Uterus (tissue), 4 donors: ENCODE results near the gene MAL. TPM values are rescaled to one million over a fixed set of nuclear protein-coding genes. Genes with fewer than 3 reads are reported as not detected.

Experiments used
- DNase-seq, 2 donors: peaks; one replicate each; pipeline ENCODE4 v3.0.0-alpha.2; 2019 to 2020
- H3K27ac ChIP-seq, 2 donors: fragments of 200-600 bp; sonication (generic); 1 replicate in 1 of 2; 2 replicates in 1 of 2; pipeline ENCODE4 v1.5.1; 2016 to 2018
- H3K27me3 ChIP-seq, 2 donors: fragments of 200-600 bp; sonication (generic); one replicate each; pipeline ENCODE4 v1.5.1; 2018 to 2019; ENCODE audit warnings: control low read depth in 1 of 2
- H3K36me3 ChIP-seq, 2 donors: fragments of 200-600 bp; sonication (generic); one replicate each; pipeline ENCODE4 v1.5.1; 2019; ENCODE audit warnings: control low read depth in 1 of 2
- H3K4me1 ChIP-seq, 2 donors: fragments of 200-600 bp; sonication (generic); one replicate each; pipeline ENCODE4 v1.5.1; 2018 to 2019; ENCODE audit warnings: control low read depth in 1 of 2
- H3K4me3 ChIP-seq, 2 donors: fragments of 200-600 bp; sonication (generic); 1 replicate in 1 of 2; 2 replicates in 1 of 2; pipeline ENCODE4 v1.5.1; 2018 to 2019; ENCODE audit warnings: mild to moderate bottlenecking in 1 of 2
- H3K9me3 ChIP-seq, 2 donors: fragments of 200-600 bp; sonication (generic); one replicate each; pipeline ENCODE4 v1.5.1; 2019; ENCODE audit warnings: control low read depth in 1 of 2
- POLR2A ChIP-seq, 2 donors: fragments of 450-650 bp; IDR thresholded peaks; one replicate each; pipeline ENCODE4 v1.6.1; 2016; ENCODE audit warnings: antibody characterized with exemption in 2 of 2, mild to moderate bottlenecking in 1 of 2, moderate library complexity in 1 of 2
- intact Hi-C: fragments of 100-400 bp; cut with DNase I; formaldehyde crosslinking; loops from one replicate; pipeline ENCODE4 v1.15.1; 2023; ENCODE audit warnings: low total_unique reads
- total RNA-seq, 4 donors: library from RNA; depleted of rRNA in 3 of 4; stranded (reverse); fragments of >200 nt in 3 of 4; gene quantifications; one replicate each; pipeline versions ENCODE4 v1.1.0 to v1.2.4, GENCODE V29; 2014 to 2023
- TF ChIP-seq, protein P1 (sequence below), 4 experiments: fragments of 200-600 bp in 2 of 4; fragments of 450-650 bp in 2 of 4; sonication (generic) in 2 of 4; IDR thresholded peaks; one replicate each; pipeline ENCODE4 v1.5.1; 2016 to 2019; ENCODE audit warnings: antibody characterized with exemption in 4 of 4, mild to moderate bottlenecking in 2 of 4, moderate library complexity in 1 of 4
- donor health status: DM: yes; HTN: yes; CAD: no.

MAL gene
- total RNA-seq, 4 donors from 2014 or later: 0.29 to 1.7 (median 1.6) TPM; not detected in 1

DNA sequence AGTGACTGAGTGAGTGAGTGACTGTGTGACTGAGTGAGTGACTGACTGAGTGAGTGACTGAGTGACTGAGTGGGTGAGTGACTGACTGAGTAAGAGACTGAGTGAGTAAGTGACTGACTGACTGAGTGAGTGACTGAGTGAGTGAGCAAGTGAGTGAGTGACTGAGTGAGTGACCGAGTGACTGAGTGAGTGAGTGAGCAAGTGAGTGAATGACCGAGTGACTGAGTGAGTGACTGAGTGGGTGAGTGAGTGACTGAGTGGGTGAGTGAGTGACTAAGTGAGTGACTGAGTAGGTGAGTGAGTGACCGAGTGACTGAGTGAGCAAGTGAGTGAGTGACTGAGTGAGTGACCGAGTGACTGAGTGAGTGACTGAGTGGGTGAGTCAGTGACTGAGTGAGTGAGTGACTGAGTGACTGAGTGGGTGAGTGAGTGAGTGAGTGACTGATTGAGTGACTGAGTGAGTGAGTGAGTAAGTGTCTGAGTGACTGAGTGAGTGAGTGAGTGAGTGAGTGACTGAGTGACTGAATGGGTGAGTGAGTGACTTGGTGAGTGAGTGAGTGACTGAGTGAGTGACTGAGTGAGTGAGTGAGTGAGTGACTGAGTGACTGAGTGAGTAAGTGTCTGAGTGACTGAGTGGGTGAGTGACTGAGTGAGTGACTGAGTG is 13.3 kb downstream of the MAL start:
- Histone ChIP-seq H3K27me3 (no peaks in the 10 kb centered on the region), H3K4me3 (no peak overlapping the region), H3K9me3 (no peaks in the 10 kb centered on the region), H3K36me3 (no peaks in the 10 kb centered on the region), H3K27ac (no peak overlapping the region), H3K4me1 (no peaks in the 10 kb centered on the region)
- DNase-seq: no peak
- TF ChIP-seq, protein P1, sequence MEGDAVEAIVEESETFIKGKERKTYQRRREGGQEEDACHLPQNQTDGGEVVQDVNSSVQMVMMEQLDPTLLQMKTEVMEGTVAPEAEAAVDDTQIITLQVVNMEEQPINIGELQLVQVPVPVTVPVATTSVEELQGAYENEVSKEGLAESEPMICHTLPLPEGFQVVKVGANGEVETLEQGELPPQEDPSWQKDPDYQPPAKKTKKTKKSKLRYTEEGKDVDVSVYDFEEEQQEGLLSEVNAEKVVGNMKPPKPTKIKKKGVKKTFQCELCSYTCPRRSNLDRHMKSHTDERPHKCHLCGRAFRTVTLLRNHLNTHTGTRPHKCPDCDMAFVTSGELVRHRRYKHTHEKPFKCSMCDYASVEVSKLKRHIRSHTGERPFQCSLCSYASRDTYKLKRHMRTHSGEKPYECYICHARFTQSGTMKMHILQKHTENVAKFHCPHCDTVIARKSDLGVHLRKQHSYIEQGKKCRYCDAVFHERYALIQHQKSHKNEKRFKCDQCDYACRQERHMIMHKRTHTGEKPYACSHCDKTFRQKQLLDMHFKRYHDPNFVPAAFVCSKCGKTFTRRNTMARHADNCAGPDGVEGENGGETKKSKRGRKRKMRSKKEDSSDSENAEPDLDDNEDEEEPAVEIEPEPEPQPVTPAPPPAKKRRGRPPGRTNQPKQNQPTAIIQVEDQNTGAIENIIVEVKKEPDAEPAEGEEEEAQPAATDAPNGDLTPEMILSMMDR (IDR thresholded peaks at IDR 0.05): no peak
- TF ChIP-seq POLR2A (IDR thresholded peaks at IDR 0.05): no peak
- intact Hi-C loops: no loop called here

DNA sequence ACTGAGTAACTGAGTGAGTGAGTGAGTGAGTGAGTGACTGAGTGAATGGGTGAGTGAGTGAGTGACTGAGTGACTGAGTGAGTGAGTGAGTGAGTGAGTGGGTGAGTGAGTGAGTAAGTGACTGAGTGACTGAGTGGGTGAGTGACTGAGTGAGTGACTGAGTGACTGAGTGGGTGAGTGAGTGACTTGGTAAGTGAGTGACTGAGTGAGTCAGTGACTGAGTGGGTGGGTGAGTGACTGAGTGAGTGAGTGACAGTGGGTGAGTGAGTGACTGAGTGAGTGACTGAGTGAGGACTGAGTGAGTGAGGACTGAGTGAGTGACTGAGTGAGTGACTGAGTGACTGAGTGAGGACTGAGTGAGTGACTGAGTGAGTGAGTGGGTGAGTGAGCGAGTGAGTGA is 13.9 kb downstream of the MAL start:
- TF ChIP-seq, protein P1 (IDR thresholded peaks at IDR 0.05): no peak
- no peak for TF ChIP-seq POLR2A (IDR thresholded peaks at IDR 0.05)
- intact Hi-C loops: no loop called here
- H3K9me3 ChIP-seq: no peaks in the 10 kb centered on the region
- no peak for DNase-seq
- H3K4me3 ChIP-seq: no peak overlapping the region
- no peaks in the 10 kb centered on the region for H3K4me1 ChIP-seq
- H3K27ac ChIP-seq: no peak overlapping the region
- H3K27me3 ChIP-seq: no peaks in the 10 kb centered on the region
- H3K36me3 ChIP-seq: no peaks in the 10 kb centered on the region

DNA sequence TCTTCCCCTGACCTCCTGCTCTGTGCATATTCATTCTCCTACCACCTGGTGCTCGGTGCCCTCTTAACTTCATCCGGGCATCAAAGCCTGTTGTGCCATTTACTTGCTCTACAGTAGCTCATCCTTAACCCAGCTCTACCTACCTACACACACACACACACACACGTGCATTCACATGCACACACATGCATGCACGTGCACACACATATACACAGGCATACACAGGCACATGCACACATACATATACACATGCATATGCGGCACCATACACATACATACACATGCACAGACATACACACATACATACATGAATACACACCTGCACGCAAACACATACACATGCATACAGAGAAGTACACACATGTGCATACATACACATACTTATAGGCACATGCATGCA is 14.5 kb downstream of the MAL start:
- intact Hi-C loops: no loop called here
- no peaks in the 10 kb centered on the region for H3K9me3 ChIP-seq
- H3K36me3 ChIP-seq: no peaks in the 10 kb centered on the region
- no peaks in the 10 kb centered on the region for H3K27me3 ChIP-seq
- TF ChIP-seq POLR2A (IDR thresholded peaks at IDR 0.05): no peak
- TF ChIP-seq, protein P1 (IDR thresholded peaks at IDR 0.05): no peak
- H3K4me1 ChIP-seq: no peaks in the 10 kb centered on the region
- no peak overlapping the region for H3K4me3 ChIP-seq
- no peak for DNase-seq
- H3K27ac ChIP-seq: no peak overlapping the region

DNA sequence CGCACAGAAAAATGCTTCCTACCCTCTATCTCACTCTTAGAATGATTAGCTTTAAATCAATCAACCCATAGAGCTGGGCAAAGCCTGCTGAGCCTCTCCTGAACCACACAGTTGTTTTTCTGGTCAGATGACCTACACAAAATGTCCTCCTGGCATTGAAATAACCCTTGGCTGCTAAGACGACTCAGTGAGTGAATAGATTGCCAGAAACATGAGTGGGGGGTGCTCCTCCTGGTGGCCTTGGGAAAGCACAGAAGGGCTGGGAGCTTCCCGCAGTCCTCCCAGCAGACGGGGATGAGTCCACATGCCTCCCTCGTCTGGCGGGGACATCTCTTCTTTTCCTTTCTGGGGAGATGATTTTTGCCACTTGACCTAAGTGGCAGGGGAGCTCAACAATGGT is 14.9 kb downstream of the MAL start:
- no peaks in the 10 kb centered on the region for H3K27me3 ChIP-seq
- no peak overlapping the region for H3K27ac ChIP-seq
- H3K4me3 ChIP-seq: no peak overlapping the region
- intact Hi-C loops: no loop called here
- TF ChIP-seq, protein P1 (IDR thresholded peaks at IDR 0.05): no peak
- TF ChIP-seq POLR2A (IDR thresholded peaks at IDR 0.05): no peak
- H3K9me3 ChIP-seq: no peaks in the 10 kb centered on the region
- no peak for DNase-seq
- no peaks in the 10 kb centered on the region for H3K4me1 ChIP-seq
- no peaks in the 10 kb centered on the region for H3K36me3 ChIP-seq

DNA sequence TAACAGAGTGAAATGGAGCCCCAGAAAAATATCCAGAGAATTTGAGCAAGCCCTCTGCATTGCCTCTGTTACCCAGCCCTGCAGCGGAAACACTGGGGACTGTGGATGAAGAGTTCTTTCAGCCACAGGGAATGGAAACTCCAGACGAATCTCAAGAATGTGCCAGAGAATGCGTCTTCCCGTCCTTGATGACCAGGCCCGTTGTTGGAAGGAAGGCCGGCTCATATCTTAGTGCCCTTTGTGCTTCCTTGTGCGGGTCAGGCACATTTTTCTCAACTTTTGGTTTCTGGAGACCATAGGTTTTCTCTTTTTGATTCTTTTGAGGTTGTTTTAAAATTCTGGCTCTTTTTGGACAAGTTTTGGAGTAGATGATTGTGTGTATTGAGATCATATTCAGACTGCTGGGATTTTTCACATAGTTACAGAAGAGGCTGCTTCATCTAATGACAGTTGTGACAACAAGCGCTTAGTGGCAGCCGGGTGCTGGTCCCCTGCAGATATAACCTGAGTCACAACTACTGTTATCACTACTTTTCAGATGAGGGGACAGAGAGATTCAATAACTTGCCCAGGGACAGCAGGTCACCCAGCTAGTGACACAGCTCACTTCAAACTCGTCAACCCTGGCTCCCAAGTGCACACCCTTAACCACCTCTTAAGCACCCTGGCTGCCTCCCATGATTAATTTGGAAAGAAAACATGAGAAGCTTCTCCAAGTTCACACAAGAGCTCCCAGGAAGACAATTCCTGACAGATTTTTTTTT is 15.7 kb downstream of the MAL start:
- Histone ChIP-seq H3K4me3 (no peak overlapping the region), H3K9me3 (no peaks in the 10 kb centered on the region), H3K4me1 (no peaks in the 10 kb centered on the region), H3K27ac (no peak overlapping the region), H3K27me3 (no peaks in the 10 kb centered on the region), H3K36me3 (no peaks in the 10 kb centered on the region)
- no peak for DNase-seq
- TF ChIP-seq, protein P1 (IDR thresholded peaks at IDR 0.05): no peak
- intact Hi-C loops: no loop called here
